GM19328 (cell line): ENCODE results near the gene GIMAP2.
"Not testable (repeated sequence)": the region's sequence is repeated elsewhere in the genome, so short reads cannot be mapped to it uniquely, and the experiment has no call there.

ENCODE experiments used
- ATAC-seq: cut with Tn5 transposase; IDR thresholded peaks from one replicate; pipeline ENCODE4 v1.9.1; 2021; ENCODE audit warnings: mild to moderate bottlenecking, moderate library complexity; ENCODE audit not compliant: unreplicated experiment

Gene GIMAP2

DNA sequence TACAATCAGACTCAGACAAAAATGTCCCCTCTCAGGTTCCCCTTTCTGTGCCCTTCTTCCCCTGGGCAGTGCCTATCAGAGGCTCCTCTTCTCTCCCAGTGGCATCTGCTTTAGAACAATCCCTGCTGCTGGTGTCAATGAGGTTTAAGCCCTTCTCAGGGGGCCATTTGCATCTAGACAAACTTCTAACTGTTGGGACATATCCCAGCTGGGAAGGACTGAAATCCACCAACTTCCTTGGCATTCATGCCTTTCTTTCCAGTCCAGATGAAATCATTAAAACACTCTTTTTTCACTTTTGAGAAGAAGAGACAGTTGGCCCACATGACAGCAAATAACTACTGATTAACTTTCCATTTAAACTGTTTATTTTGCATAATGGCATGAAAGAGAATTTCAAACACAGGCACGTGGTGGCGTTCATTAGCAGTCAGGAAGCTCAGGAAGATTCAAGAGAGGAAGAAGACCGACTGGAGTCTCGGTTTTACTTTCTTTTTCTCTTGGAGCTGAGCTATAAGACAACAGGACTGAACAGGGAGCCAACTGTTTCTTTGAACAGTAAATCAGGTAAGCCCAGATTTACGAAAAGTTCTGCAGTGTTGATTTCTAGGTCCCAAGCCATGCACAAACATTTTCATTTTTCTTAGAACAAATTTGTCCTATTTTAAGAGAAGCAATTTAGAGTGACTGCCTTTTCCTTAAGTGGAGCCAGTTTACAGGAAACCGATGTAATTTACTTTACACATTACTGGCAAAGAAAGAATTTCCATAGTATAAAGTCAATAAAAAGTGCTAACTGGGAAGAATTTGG is at the start of gene GIMAP2:
Gene GIMAP2 (plus strand): TSS at position 488 of the 811 bp plus-strand sequence. CDS start 1,354 bp downstream, outside the sequence.
- peak; percentile 95 for ATAC-seq

DNA sequence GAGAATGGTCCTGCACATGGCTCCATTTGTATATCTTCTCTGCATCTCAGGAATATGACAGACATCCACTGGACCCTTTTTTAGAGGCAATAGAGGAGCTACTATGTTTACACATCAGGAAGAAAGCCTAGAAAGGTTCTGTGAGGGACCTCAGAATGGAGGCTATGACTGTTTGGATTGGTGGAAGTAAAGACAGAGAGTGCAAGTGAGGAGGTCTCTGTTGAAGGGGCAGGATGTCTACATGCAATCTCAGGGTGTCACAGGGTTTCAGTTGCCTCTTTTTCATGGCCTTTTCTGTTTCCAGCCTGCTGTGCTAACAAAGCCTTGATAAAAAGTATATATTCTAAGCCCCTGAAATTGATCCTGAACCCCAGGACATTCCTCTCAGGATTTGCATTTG is 43.7 kb upstream of the GIMAP2 start:
- no peak for ATAC-seq

DNA sequence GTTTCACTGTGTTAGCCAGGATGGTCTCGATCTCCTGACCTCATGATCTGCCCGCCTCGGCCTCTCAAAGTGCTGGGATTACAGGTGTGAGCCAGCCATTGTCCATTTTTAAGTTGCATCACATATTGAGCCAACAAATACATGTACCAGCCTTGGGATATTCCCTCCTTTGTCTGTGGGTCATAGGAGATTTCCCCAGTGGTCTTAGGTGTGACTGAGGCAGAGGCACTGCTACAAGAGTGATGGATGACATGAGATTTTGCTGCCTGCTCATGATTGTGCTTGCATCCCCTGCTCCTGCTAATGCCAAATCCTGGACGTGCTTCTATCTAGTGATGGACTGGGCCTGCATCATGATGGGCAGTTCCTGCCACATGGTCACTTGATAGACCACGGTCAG is 42.6 kb upstream of the GIMAP2 start:
- ATAC-seq = no peak

DNA sequence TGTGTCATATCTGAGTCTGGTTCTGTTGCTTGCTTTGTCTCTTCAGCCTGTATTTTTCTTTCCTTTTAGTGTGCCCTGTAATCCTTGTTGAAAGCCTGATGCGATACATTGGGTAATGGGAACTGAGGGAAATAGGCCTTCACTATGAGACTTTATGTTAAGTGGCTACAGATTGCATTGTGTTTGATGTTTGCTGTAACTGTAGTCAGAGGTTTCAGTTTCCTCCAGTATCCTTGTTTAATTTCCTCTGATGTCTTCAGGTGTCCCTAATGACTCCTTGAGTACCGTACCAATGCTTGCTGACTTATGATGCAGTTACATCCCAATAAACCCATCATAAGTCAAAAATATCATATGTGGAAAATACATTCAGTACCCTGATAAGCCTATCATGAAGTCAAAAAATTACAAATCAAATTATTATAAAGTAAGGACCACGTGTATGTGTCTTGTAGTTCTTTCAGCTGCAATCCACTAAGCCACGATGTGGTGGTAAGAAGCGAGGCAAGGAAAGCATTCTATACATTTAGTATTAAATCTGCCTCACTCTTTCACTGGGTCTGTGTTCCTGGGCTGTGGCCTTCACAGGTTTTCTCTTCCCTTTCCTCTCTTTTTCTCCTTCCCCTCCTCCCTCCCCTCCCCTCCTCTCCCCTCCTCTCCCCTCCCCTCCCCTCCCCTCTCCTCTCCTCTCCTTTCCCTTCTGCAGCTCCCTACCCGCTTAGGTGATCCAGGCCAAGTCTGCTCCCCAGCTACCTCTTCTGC is 40.1 kb upstream of the GIMAP2 start:
- ATAC-seq = no peak

DNA sequence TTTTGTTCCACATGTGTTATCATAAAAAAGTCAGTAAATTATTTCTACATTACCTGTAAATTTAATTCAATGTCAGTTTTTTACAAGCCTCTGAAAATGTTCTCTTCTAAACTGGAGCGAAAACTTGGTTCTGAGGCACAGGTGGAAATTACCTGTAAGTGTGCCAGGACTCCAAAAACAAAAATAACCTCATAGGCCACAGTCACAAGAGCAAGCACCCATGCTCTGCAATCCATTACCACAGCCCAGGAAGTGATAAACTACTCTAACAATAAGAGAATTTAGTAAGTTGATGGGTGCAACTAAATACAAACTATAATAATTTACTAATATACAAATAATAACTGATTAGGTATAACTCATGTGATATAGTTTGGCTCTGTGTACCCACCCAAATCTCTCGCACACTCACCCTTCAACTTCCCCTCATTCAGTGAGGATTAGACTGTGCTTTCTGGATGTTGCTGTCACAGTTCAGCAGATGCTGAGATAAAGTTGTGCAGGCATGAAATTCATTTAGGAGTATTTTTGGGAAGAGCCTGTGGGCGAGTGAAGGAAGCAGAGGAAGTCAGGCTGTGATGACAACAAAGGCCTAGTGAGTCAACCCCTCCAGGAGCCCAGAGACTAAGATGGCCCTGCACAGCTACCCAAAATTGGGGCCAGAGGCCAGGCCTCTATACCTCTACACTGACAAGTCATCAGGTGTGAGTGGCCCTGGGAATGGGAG is 37.0 kb upstream of the GIMAP2 start:
- ATAC-seq = no peak

DNA sequence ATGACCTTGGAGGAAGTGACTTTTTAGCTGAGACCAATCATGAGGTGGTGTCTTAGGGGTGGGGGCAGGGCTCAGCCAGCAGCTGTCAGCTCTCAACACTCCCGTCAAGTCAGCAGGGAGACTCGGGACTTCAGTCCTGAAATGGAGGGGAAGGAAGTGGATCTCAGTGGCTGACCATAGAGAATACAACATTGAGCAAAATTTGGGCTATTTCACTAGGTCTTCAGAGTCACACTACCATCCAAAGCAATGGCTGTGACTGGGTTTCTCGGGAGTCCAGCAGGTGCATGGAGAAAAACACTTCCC is 36.5 kb upstream of the GIMAP2 start:
- ATAC-seq = no peak

DNA sequence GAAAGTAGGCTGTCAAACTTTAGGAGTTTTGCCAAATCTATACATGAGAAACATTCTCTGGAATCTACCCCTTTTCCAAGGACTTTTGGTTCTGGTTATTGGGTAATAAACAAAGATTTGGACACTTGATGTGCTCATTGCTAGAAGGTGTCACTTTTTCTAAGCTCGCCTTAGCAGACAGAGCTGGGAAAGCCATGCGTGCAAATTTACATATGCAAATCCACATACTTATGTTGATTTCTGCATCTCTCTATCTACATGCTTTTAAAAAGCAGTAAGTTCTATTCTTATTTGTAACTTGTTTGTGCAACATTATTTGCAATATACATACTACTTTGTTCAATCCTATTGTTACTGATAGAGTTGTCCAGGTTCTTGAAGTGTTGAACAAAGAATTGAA is 30.8 kb upstream of the GIMAP2 start:
- no peak for ATAC-seq

DNA sequence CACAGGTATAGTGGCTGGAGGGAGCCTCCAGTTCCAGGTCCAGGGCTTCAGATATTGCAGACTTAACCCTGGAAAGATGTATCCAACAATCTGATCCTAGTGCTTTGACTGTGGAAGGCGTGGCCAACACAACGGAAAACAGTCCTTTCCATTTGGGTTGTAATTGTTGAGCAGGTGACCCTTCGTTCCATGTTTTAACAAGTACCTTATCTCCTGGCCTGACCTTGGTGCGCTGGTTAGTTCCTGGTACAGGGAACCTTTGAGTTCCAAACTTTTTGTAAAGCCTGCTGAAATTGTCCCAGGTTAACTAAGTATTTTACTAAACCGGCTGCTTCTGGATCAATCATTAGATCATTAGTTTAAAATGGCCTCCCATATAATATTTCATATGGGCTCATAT is 29.5 kb upstream of the GIMAP2 start:
- ATAC-seq = no peak

DNA sequence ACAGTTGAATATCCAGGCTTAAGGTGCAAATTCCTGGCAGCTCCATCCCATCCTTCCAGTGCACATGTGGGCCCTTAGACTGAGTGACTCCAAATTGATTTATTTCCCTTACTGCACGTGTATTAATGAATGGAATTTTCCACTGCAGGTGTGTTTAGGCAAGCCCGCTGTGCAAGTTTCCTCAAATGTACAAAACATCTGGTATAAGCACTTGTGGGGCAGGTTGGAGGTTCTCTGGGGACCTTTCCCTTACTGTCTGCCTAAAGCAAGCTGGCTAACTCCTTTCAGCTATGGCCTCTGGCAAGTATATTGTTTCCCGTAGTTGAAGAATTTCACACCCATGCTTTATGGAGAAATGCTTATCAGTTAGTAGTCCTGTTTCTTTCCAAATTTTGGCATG is 28.0 kb upstream of the GIMAP2 start:
- no peak for ATAC-seq

DNA sequence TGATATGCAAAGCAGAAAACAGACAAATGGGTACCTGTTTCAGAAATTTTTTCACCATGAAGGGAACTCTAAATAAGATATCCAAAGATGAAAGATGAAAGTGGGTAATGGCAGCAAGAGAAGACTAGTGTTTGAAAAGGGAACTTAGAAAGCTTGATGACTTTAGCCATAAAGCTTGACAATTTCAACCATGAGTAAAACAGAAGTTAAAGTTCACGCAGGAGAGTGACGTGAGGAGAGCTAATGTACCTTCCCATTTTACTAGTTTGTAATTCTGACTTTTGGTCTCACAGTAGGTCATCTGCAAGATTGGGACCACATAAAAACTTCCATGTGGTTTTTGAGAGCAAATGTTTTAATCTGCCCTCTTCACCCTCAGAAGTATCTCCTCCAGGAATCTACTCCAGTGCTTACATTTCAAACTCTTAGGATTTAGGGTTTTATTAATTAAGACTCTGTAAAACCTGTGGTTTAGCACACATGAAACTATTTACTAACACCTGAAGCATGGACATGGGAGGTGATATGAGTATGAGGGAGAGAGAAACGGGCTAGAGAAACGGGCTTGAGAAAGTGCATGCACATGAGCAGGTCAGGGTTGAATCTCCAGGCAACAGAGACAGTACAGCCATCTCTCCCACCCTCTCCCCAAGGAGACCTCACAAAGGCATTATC is 24.4 kb upstream of the GIMAP2 start:
- no peak for ATAC-seq

DNA sequence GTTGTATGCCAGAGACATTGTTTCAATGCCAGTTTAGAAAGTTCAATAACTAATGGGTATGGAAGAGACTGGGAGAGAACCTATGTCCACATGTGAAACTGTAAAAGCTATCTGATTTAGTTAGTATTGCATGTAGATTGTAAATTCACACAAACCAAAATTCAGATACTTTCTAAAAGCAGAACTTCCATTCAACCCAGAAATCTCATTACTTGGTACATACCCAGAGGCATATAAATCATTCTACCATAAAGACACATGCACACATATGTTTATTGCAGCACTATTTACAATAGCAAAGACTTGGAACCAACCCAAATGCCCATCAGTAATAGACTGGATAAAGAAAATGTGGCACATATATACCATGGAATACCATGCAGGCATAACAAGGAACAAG is 22.7 kb upstream of the GIMAP2 start:
- ATAC-seq = not testable (repeated sequence)

DNA sequence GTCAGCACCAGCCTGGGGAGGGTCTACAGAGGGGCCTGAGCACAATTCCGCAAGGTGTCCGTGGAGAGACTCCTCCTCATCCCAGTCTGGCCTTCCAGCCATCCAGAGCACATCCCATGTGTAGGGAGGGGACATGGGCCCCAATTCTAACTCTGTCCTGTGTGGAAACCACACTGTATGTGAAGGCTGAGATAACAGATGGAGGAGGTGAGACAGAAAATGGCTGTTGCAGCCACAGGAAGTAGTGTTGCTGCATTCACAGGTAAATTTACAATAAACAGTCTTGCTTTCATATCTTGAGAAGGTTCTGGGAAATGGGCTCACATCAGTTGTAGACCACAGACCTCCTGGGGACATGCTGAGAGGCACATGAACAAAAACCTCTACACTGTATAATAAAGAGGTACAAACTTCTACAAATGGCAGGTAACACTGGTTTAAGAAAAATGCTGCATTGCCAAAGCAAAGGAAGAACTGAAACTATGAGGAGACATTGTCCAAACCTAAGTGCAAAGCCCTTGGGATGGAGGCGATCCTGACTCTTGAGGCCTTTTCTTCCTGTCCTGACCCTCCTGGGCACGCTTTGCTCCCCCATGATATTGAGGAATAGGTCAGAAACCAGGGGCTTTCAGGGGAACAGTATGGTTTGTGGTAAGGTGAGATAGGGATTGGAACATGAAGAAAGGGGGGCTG is 21.6 kb upstream of the GIMAP2 start:
- ATAC-seq = no peak

DNA sequence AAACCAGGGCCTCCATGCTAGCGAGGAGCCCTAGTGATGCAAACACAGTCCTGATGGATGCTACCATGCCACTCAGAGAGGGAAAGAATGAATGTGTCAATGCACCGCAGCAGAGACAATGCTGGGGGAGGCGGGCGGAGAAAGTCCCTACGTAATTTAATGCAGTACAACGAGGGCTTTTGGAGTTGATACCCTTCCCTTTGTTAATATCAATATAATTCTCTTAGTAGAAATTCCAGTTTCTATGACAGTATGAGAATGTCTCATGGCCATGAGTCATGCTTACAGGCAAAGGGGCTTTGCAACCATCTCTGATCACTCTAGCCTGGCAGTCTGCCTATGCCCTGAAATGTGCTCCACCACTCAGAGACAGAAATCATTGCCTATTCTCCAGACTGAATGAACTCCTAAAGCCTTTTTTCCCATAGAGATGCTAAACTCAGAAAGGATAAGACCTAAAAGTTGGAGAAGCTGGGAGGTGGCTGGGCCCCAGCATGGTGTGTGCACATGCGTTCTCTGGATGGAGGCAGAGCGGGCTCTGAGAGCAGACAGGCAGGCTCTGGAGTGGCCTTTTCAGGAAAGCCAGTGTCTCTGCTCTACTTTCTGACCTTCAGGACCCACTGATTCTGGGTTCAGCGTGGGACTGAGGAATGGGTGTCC is 20.3 kb upstream of the GIMAP2 start:
- no peak for ATAC-seq

DNA sequence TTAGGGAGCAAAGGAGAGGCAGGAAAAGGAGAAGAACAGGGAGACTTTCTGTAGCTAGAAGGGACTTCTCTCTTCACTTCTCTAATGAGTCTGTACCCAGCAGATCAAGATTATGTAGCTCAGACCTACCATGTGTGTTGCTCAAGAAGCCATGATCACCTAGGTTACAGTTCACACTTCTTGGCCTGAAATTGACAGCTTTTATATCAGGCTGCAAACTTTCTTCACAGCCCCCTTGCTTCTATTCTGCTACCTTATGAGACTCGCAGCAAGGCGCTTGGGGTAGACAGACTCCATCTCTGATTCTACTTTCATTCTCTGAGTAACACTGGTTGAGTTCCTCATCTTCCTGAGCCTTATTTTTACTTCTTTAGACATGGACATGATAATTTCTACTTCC is 19.6 kb upstream of the GIMAP2 start:
- no peak for ATAC-seq

DNA sequence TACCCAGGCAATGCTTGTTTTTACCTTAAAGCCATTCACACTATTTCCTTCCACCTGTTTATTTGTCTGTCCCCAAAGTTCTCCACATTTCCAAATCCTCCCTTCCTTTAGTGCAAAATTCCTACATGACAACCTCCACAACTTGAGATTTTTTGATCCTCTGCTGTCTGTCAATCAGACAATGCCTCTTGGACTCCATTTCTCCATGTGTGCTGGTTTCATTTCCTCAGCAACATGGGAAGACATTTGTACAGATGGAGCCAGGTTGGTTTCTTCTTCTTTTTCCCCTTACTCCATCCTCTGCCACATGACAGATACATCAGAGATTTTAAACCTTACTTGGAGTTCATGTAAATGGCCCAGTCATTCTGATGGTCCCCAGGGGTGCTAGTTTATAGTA is 19.1 kb upstream of the GIMAP2 start:
- no peak for ATAC-seq

DNA sequence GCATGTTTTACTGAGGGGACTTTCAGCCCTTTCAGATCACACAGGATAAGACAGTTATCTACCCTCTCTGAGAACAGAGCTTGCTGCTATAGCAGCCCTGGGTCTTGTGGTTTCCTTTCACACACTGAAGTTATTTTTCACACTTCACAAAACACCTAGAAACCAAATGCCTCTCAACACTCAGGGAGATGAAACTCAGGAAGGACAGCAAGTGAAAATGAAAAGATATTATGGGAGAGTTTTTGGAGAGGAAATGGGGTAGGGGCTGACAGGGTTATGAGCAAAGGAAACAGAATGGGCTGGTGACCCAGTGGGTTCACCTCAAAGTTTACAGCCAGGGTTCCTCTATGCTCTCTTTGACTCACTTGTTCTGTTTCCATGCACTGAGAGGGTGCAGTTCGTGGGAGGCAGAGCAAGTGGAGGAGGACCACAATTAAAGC is 17.0 kb upstream of the GIMAP2 start:
- peak; percentile 79 for ATAC-seq

DNA sequence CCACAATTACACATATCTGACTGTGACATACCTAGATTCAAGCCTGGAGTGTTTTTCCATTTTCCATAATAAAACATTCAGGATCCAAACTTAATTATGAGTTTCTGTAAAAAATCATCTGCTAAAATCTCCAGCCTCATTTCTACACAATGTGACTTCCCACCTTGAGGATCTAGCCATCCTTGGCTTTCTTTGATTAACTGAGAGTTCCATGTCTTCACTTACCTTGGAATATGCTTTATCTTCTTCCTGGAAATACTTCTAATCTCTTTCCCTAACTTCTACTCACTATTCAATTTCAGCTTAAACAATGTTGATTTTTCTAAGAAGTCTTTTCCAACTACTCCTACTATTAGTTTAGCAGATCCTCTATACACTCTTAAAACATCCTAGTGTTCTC is 16.5 kb upstream of the GIMAP2 start:
- no peak for ATAC-seq

DNA sequence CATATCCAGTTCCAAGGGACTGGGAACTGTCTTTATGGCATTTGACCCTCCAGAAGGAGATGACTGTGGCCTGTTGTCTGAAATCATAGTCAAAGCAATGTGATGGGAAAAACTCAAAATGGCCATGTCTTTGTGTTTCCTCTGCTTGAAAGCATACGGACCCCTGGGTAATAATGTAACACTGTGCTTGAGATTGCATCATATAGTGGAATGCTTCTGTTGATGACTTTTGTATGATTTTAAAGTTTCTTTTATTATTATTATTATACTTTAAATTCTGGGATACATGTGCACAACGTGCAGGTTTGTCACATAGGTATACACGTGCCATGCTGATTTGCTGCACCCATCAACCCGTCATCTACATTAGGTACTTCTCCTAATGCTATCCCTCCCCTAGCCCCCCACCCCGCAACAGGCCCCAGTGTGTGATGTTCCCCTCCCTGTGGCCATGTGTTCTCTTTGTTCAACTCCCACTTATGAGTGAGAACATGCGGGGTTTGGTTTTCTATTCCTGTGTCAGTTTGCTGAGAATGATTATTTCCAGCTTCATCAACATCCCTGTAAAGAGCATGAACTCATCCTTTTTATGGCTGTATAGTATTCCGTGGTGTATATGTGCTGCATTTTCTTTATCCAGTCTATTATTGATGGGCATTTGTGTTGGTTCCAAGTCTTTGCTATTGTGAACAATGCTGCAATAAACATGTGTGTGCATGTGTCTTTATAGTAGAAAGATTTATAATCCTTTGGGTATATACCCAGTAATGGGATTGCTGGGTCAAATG is 13.5 kb upstream of the GIMAP2 start:
- ATAC-seq = not testable (repeated sequence)

DNA sequence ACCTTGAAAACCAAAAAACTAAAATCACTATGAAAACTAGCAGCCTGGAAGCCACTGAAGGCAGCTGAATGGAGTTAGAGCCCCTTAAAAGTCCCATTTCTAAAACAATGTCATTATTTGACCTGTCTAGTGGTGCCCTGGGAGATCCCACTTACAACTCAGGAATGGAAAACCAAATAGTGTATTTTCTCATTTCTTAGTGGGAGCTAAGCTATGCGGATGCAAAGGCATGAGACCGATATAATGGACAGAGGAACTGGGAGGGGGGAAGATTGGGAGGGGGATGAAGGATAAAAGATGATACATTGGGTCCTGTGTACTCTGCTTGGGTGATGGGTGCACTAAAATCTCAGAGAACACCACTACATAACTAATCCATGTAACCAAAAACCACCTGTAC is 9.8 kb upstream of the GIMAP2 start:
- ATAC-seq = no peak
